ENCODE results near the gene HBQ1.

DNA sequence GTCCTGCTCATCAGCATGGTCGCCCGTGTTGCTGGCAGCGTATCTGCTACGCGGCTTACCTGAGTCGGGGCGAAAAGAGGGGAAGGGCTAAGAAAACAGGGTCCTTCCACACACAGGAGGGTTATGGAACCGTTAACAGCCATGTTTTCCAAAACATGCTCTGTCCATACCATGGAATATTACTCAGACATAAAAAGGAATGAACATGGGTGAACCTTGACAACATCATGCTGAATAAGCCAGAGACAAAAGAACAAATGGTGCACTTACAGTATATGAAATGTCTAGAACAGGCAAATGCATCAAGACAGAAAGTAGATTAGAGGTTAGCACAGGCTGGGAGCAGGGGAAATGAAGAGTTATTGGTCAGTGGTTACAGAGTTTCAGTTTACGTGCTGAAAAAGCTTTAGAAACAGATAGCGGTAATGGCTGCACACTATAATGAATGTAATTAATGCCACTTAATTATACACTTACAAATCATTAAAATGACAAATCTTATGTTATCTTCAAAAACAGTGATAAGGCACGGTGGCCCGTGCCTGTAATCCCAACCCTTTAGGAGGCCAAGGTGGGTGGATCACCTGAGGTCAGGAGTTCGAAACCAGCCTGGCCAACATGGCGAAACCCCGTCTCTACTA is 49.6 kb upstream of the HBQ1 start:
- TF ChIP-seq POLR2A (IDR thresholded peaks at IDR 0.05; ENCODE audit: extremely low read depth, insufficient read length): no peak
- TF ChIP-seq, protein P1, sequence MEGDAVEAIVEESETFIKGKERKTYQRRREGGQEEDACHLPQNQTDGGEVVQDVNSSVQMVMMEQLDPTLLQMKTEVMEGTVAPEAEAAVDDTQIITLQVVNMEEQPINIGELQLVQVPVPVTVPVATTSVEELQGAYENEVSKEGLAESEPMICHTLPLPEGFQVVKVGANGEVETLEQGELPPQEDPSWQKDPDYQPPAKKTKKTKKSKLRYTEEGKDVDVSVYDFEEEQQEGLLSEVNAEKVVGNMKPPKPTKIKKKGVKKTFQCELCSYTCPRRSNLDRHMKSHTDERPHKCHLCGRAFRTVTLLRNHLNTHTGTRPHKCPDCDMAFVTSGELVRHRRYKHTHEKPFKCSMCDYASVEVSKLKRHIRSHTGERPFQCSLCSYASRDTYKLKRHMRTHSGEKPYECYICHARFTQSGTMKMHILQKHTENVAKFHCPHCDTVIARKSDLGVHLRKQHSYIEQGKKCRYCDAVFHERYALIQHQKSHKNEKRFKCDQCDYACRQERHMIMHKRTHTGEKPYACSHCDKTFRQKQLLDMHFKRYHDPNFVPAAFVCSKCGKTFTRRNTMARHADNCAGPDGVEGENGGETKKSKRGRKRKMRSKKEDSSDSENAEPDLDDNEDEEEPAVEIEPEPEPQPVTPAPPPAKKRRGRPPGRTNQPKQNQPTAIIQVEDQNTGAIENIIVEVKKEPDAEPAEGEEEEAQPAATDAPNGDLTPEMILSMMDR (IDR thresholded peaks at IDR 0.05; ENCODE audit: low read depth, low read length): no peak

All from NB4 (cell line).